ENCODE data around the gene DNAH7.

DNAH7 gene

DNA sequence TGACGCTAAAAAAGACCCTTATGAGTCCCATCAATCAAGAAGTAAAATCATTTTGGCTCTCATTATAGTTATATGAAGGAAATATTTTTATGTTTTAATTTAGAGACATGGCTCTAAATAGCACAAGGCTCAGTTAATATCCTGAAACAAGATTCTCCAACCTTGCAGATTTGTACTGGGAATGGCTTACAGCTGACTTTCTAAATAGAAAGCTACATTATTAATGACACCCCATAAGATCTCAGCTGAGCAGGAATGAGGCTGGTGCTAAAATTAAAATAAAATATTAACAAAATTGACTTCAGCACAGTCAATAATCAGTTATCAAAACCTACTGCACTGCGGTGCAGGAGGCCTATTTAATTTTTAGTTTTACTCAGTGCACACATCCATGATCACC lies 274.8 kb downstream of the DNAH7 start:
- Histone ChIP-seq H3K9ac (ENCODE audit: low read depth in 1 of 2, low read length in 2 of 2) (no peak overlapping the region), H3K27me3 (ENCODE audit: control insufficient read depth in 2 of 2, insufficient read depth in 2 of 2, low read length in 2 of 2) (no peaks in the 10 kb centered on the region), H3K4me3 (ENCODE audit: low read length in 2 of 2) (no peak overlapping the region), H3K27ac (ENCODE audit: low read depth in 2 of 2, low read length in 2 of 2) (no peak overlapping the region), H3K9me3 (ENCODE audit: control insufficient read depth in 2 of 2, low read length in 2 of 2) (no peaks in the 10 kb centered on the region), H3K4me1 (ENCODE audit: control insufficient read depth in 2 of 2, insufficient read depth in 2 of 2, low read length in 2 of 2) (no peaks in the 10 kb centered on the region), H3K36me3 (ENCODE audit: control insufficient read depth in 2 of 2, insufficient read depth in 2 of 2, low read length in 2 of 2) (no peaks in the 10 kb centered on the region)

DNA sequence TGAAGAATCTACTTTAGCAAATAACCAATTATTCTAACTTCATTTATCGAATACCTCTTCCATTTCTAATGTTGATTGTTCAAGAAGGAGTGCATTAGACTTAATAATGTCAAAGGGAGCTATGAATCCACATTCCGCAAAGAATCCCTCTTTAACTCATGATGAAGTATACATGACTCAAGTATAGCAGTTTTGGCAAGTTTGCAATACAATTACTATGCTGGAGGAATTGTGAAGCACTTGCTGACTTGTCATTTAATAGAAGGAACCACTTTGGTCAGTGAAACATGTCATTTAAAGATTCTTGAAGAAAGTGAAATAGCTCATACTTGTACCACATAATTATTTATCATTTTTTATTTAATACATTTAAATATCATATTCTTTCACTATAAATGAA lies 286.5 kb downstream of the DNAH7 start:
- H3K4me3 ChIP-seq (ENCODE audit: low read length in 2 of 2) = no peak overlapping the region

DNA sequence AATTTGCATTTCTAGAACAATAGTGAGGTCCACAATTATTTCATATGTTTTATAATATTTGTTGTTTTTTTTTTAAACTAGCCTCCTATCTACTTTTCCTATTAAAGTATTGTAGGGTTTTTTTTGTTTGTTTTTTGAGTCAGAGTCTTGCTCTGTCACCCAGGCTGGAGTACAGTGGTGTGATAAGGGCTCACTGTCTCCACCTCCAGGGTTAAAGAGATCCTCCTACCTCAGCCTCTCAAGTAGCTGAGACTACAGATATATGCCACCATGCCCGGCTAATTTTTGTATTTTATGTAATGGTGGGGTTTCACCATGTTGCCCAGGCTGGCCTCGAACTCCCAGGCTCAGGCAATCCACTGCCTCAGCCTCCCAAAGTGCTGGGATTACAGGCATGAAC lies 289.1 kb downstream of the DNAH7 start:
- Histone ChIP-seq H3K4me1 (ENCODE audit: control insufficient read depth in 2 of 2, insufficient read depth in 2 of 2, low read length in 2 of 2) (no peaks in the 10 kb centered on the region), H3K9ac (ENCODE audit: low read depth in 1 of 2, low read length in 2 of 2) (no peak overlapping the region), H3K27ac (ENCODE audit: low read depth in 2 of 2, low read length in 2 of 2) (no peak overlapping the region), H3K9me3 (ENCODE audit: control insufficient read depth in 2 of 2, low read length in 2 of 2) (no peaks in the 10 kb centered on the region), H3K4me3 (ENCODE audit: low read length in 2 of 2) (no peak overlapping the region), H3K36me3 (ENCODE audit: control insufficient read depth in 2 of 2, insufficient read depth in 2 of 2, low read length in 2 of 2) (no peaks in the 10 kb centered on the region), H3K27me3 (ENCODE audit: control insufficient read depth in 2 of 2, insufficient read depth in 2 of 2, low read length in 2 of 2) (no peaks in the 10 kb centered on the region)

More for the DNA sequence above, 286.5 kb downstream of the DNAH7 start:
- Histone ChIP-seq H3K4me1 (ENCODE audit: control insufficient read depth in 2 of 2, insufficient read depth in 2 of 2, low read length in 2 of 2) (no peaks in the 10 kb centered on the region), H3K9me3 (ENCODE audit: control insufficient read depth in 2 of 2, low read length in 2 of 2) (no peaks in the 10 kb centered on the region), H3K27me3 (ENCODE audit: control insufficient read depth in 2 of 2, insufficient read depth in 2 of 2, low read length in 2 of 2) (no peaks in the 10 kb centered on the region), H3K9ac (ENCODE audit: low read depth in 1 of 2, low read length in 2 of 2) (no peak overlapping the region), H3K27ac (ENCODE audit: low read depth in 2 of 2, low read length in 2 of 2) (no peak overlapping the region), H3K36me3 (ENCODE audit: control insufficient read depth in 2 of 2, insufficient read depth in 2 of 2, low read length in 2 of 2) (no peaks in the 10 kb centered on the region)

DNA sequence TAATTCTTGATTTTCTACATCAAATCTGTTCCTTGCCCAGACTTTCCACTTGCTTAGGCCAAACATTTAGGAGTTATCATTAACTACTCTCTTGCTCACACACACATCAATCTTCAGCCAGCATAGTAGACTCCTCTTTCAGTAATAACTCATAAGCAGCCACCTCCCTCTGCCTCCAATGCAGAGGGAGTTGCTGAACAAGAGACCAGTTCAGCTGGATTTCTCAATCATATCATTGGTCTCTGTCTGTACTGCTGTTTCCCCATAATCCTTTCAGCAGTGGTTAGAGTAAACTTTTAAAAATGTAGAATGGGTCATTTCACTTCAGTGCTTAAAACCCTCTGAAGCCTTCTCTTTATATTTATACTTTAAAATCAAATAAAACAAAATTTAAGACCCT lies 298.7 kb downstream of the DNAH7 start:
- H3K27ac ChIP-seq (ENCODE audit: low read depth in 2 of 2, low read length in 2 of 2) = no peak overlapping the region

DNA sequence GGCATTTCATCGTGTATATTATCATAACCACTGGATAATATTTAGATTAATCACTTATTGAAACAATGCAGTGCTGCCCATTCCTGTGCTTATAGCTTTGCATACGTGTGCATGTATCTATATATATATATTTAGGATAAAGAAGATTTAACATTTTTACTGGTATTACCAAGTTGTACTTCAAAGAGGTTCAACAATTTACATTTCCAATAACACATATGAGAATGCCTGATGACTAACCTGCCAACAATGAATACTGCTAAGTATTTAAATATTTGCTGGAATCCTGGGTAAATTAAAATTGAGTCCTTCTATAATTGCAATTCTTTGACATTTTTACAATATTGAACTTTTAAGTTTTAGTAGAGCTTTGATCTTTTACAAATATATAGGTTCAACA lies 300.2 kb downstream of the DNAH7 start:
- H3K27me3 ChIP-seq (ENCODE audit: control insufficient read depth in 2 of 2, insufficient read depth in 2 of 2, low read length in 2 of 2) = no peaks in the 10 kb centered on the region
- no peaks in the 10 kb centered on the region for H3K4me1 ChIP-seq (ENCODE audit: control insufficient read depth in 2 of 2, insufficient read depth in 2 of 2, low read length in 2 of 2)
- no peak overlapping the region for H3K27ac ChIP-seq (ENCODE audit: low read depth in 2 of 2, low read length in 2 of 2)
- no peak overlapping the region for H3K9ac ChIP-seq (ENCODE audit: low read depth in 1 of 2, low read length in 2 of 2)
- no peaks in the 10 kb centered on the region for H3K36me3 ChIP-seq (ENCODE audit: control insufficient read depth in 2 of 2, insufficient read depth in 2 of 2, low read length in 2 of 2)
- no peak overlapping the region for H3K4me3 ChIP-seq (ENCODE audit: low read length in 2 of 2)
- H3K9me3 ChIP-seq (ENCODE audit: control insufficient read depth in 2 of 2, low read length in 2 of 2) = no peaks in the 10 kb centered on the region

More for the DNA sequence above, 298.7 kb downstream of the DNAH7 start:
- Histone ChIP-seq H3K27me3 (ENCODE audit: control insufficient read depth in 2 of 2, insufficient read depth in 2 of 2, low read length in 2 of 2) (no peaks in the 10 kb centered on the region), H3K4me1 (ENCODE audit: control insufficient read depth in 2 of 2, insufficient read depth in 2 of 2, low read length in 2 of 2) (no peaks in the 10 kb centered on the region), H3K9me3 (ENCODE audit: control insufficient read depth in 2 of 2, low read length in 2 of 2) (no peaks in the 10 kb centered on the region), H3K9ac (ENCODE audit: low read depth in 1 of 2, low read length in 2 of 2) (no peak overlapping the region), H3K4me3 (ENCODE audit: low read length in 2 of 2) (no peak overlapping the region), H3K36me3 (ENCODE audit: control insufficient read depth in 2 of 2, insufficient read depth in 2 of 2, low read length in 2 of 2) (no peaks in the 10 kb centered on the region)

DNA sequence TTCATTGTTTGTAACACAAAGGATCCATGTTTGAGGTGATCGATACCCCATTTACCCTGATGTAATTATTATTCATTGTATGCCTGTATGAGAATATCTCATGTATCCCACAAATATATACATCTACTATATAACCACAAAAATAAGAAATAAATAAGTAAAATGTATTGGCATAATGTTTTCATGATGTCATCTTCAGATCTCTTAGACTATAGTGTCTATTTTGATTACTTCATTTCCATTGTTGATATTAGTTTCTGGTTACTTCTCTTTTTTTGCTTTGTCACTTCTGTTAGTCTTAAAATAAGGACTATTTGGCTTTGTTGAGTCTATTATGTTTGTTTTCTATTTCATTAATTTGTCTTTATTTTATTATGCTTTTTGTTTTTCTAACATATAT lies 301.9 kb downstream of the DNAH7 start:
- Histone ChIP-seq H3K27me3 (ENCODE audit: control insufficient read depth in 2 of 2, insufficient read depth in 2 of 2, low read length in 2 of 2) (no peaks in the 10 kb centered on the region), H3K27ac (ENCODE audit: low read depth in 2 of 2, low read length in 2 of 2) (no peak overlapping the region), H3K4me3 (ENCODE audit: low read length in 2 of 2) (no peak overlapping the region), H3K9me3 (ENCODE audit: control insufficient read depth in 2 of 2, low read length in 2 of 2) (no peaks in the 10 kb centered on the region), H3K9ac (ENCODE audit: low read depth in 1 of 2, low read length in 2 of 2) (no peak overlapping the region), H3K36me3 (ENCODE audit: control insufficient read depth in 2 of 2, insufficient read depth in 2 of 2, low read length in 2 of 2) (no peaks in the 10 kb centered on the region), H3K4me1 (ENCODE audit: control insufficient read depth in 2 of 2, insufficient read depth in 2 of 2, low read length in 2 of 2) (no peaks in the 10 kb centered on the region)

DNA sequence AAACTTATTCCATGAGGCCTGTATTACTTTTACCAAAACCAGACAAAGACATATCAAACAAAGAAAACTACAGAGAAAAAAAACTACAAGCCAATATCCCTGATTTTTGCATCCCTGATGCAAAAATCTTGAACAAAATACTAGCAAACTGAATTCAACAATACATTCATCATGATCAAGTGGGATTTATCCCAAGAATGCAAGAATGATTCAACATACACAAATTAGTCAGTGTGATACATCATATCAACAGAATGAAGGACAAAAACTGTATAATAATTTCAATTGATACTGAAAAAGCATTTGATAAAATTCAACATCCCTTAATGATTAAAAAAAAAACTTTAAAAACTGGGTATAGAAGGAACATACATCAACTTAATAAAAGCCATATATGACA lies 304.8 kb downstream of the DNAH7 start:
- no peaks in the 10 kb centered on the region for H3K9me3 ChIP-seq (ENCODE audit: control insufficient read depth in 2 of 2, low read length in 2 of 2)
- H3K4me3 ChIP-seq (ENCODE audit: low read length in 2 of 2) = no peak overlapping the region

DNA sequence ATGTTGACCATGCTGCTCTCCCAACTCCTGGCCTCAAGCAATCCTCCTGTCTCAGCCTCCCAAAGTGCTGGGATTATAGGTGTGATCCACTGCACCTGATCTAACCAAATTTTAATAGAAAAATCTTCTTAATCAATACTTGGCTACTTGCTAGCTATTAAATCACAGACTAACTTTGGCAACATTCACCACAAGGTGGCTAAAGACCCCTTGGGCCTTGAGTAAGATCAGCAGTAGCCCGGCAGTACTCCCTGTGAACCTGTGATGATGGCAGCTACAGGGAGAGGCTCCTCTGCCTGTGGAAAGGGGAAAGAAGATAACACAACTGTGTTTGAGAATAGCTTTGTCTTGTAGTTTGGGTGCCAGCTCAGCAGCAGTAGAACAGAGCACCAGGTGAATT lies 308.8 kb downstream of the DNAH7 start:
- Histone ChIP-seq H3K27me3 (ENCODE audit: control insufficient read depth in 2 of 2, insufficient read depth in 2 of 2, low read length in 2 of 2) (no peaks in the 10 kb centered on the region), H3K4me1 (ENCODE audit: control insufficient read depth in 2 of 2, insufficient read depth in 2 of 2, low read length in 2 of 2) (no peaks in the 10 kb centered on the region), H3K36me3 (ENCODE audit: control insufficient read depth in 2 of 2, insufficient read depth in 2 of 2, low read length in 2 of 2) (no peaks in the 10 kb centered on the region), H3K9me3 (ENCODE audit: control insufficient read depth in 2 of 2, low read length in 2 of 2) (no peaks in the 10 kb centered on the region), H3K27ac (ENCODE audit: low read depth in 2 of 2, low read length in 2 of 2) (no peak overlapping the region), H3K4me3 (ENCODE audit: low read length in 2 of 2) (no peak overlapping the region), H3K9ac (ENCODE audit: low read depth in 1 of 2, low read length in 2 of 2) (no peak overlapping the region)

More for the DNA sequence above, 304.8 kb downstream of the DNAH7 start:
- Histone ChIP-seq H3K4me1 (ENCODE audit: control insufficient read depth in 2 of 2, insufficient read depth in 2 of 2, low read length in 2 of 2) (no peaks in the 10 kb centered on the region), H3K27ac (ENCODE audit: low read depth in 2 of 2, low read length in 2 of 2) (no peak overlapping the region), H3K27me3 (ENCODE audit: control insufficient read depth in 2 of 2, insufficient read depth in 2 of 2, low read length in 2 of 2) (no peaks in the 10 kb centered on the region), H3K36me3 (ENCODE audit: control insufficient read depth in 2 of 2, insufficient read depth in 2 of 2, low read length in 2 of 2) (no peaks in the 10 kb centered on the region), H3K9ac (ENCODE audit: low read depth in 1 of 2, low read length in 2 of 2) (no peak overlapping the region)

DNA sequence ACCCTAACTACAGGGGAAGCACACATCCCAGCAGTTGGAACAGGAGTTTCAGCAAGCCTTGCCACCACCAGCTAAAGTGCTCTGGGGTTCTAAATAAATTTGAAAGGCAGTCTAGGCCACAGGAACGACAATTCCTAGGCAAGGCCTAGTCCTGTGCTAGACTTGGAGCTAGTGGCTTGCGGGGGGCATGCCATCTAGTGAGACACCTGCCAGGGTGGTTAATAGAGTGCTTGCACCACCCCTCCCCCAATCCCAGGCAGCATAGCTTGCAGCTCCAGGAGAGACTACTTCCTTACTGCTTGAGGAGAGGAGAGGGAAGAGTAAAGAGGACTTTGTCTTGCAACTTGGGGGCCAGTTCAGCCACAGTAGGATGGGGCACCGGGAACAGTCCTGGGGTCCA lies 309.8 kb downstream of the DNAH7 start:
- Histone ChIP-seq H3K27ac (ENCODE audit: low read depth in 2 of 2, low read length in 2 of 2) (no peak overlapping the region), H3K9me3 (ENCODE audit: control insufficient read depth in 2 of 2, low read length in 2 of 2) (no peaks in the 10 kb centered on the region), H3K4me3 (ENCODE audit: low read length in 2 of 2) (no peak overlapping the region), H3K27me3 (ENCODE audit: control insufficient read depth in 2 of 2, insufficient read depth in 2 of 2, low read length in 2 of 2) (no peaks in the 10 kb centered on the region), H3K36me3 (ENCODE audit: control insufficient read depth in 2 of 2, insufficient read depth in 2 of 2, low read length in 2 of 2) (no peaks in the 10 kb centered on the region), H3K9ac (ENCODE audit: low read depth in 1 of 2, low read length in 2 of 2) (no peak overlapping the region), H3K4me1 (ENCODE audit: control insufficient read depth in 2 of 2, insufficient read depth in 2 of 2, low read length in 2 of 2) (no peaks in the 10 kb centered on the region)

DNA sequence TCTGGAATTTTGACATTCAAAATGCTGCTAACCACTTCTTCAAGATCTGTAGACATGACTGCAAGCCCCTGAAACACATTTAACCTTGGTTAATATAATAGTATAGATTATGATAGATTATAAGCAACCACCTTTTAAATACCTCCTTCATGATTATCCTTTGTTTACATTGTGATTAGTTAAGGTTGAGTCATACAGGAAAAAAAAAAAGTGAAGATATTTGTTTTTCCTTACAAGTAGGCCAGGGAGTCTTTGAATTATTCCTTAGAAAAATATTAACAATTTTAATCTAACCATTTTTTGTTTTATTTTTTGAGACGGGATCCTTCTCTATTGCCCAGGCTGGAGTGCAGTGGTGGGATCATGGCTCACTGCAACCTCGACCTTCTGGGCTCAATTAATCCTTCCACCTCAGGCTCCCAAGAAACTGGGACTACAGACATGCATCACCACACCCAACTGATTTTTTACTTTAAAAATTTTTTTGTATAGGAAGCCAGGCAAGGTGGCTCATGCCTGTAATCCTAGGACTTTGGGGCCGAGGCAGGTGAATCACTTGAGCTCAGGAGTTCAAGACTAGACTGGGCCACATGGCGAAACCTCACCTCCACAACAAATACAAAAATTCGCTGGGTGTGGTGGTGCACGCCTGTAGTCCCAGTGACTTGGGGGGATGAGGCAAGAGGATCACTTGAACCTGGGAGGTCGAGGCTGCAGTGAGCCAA lies 312.3 kb downstream of the DNAH7 start:
- Histone ChIP-seq H3K27ac (ENCODE audit: low read depth in 2 of 2, low read length in 2 of 2) (no peak overlapping the region), H3K4me1 (ENCODE audit: control insufficient read depth in 2 of 2, insufficient read depth in 2 of 2, low read length in 2 of 2) (no peaks in the 10 kb centered on the region), H3K9ac (ENCODE audit: low read depth in 1 of 2, low read length in 2 of 2) (no peak overlapping the region), H3K27me3 (ENCODE audit: control insufficient read depth in 2 of 2, insufficient read depth in 2 of 2, low read length in 2 of 2) (no peaks in the 10 kb centered on the region), H3K36me3 (ENCODE audit: control insufficient read depth in 2 of 2, insufficient read depth in 2 of 2, low read length in 2 of 2) (no peaks in the 10 kb centered on the region), H3K9me3 (ENCODE audit: control insufficient read depth in 2 of 2, low read length in 2 of 2) (no peaks in the 10 kb centered on the region), H3K4me3 (ENCODE audit: low read length in 2 of 2) (no peak overlapping the region)
